Measurements from ENCODE around the gene USHBP1.

The USHBP1 gene

DNA sequence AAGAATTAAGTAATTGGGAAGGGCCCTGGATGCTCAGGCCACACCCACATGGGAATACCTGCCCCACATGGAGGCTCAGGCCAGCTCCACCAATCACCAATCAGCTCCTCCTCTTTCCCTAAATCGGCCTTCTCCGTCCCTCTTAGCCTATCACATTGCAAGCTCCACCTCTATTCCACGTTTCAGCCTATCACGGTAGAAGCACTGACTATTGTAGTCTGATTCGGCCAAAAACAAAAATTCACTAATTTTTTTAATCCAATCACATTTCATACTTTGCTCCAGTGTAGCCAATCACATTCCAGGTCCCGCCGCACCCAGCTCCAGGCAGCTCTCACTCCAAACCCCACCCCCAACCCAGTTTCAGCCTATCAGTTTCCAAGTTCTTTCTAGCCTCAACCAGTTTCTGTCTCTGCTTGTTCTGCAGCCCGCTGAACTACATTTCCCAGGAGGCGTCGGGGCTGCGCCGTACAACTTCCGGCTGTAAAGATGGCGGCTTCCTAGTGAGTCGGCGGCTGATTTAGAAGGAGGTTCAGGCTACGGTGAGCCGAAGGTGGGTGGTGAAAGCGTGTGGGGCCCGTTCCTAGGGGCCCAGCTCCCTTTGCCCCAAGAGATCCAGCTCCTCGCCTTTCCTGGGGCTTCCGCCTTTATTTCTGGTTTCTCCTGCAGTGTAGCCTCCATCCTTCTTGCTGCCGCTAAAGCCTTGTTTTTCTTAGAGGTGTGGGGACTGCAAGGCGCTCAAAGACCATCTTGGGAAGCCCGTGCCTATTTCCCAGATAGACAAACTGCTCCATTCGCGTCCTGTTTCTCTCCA, 2.6 kb upstream of the USHBP1 start, which contains the start of gene BABAM1:
Gene BABAM1 (plus strand): TSS at position 469 of the 814 bp plus-strand sequence. CDS start 1,364 bp downstream, outside the sequence.
- H3K27me3 ChIP-seq (ENCODE audit: insufficient read depth, low read length) = no peaks in the 10 kb centered on the region
- peak within 1 kb of the TSS; percentile 96 for H3K27ac ChIP-seq (ENCODE audit: low read depth, low read length)
- H4K8ac ChIP-seq (ENCODE audit: low read depth, low read length) = peak within 1 kb of the TSS; percentile 96
- H3K4me2 ChIP-seq (ENCODE audit: low read length) = peak within 1 kb of the TSS; percentile 81
- peak within 1 kb of the TSS; percentile 96 for H2BK5ac ChIP-seq (ENCODE audit: low read depth, low read length, poor library complexity)
- peak within 1 kb of the TSS; percentile 92 for H3K4me3 ChIP-seq (ENCODE audit: low read depth, low read length)
- peak within 1 kb of the TSS; percentile 86 for H2AFZ ChIP-seq (ENCODE audit: insufficient read depth, low read length, poor library complexity)
- no peak within 1 kb of the TSS for H3K23ac ChIP-seq (ENCODE audit: low read length)
- peaks cover 7% of the 10 kb centered on the region for H3K79me2 ChIP-seq (ENCODE audit: control insufficient read depth, insufficient read depth, low read length, poor library complexity)
- peak within 1 kb of the TSS; percentile 97 for H2BK120ac ChIP-seq (ENCODE audit: insufficient read depth, low read length, poor library complexity)
- peak within 1 kb of the TSS; percentile 95 for H4K12ac ChIP-seq (ENCODE audit: low read depth, low read length)
- peak within 1 kb of the TSS; percentile 92 for H3K14ac ChIP-seq (ENCODE audit: low read length)
- peaks cover 18% of the 10 kb centered on the region in 2 experiments for H3K4me1 ChIP-seq (ENCODE audit: control insufficient read depth in 1 of 2, insufficient read depth in 2 of 2, low read length in 2 of 2)
- peak within 1 kb of the TSS; percentile 89 for H2BK12ac ChIP-seq (ENCODE audit: low read length)
- peaks cover 32% of the 10 kb centered on the region for H3K79me1 ChIP-seq (ENCODE audit: low read length)
- WGBS (ENCODE audit: extremely low coverage, insufficient coverage, insufficient read length) = no CpG with 5 or more reads among the region's 27 CpGs
- peaks cover 20 to 24% of the 10 kb centered on the region in 2 experiments for H3K36me3 ChIP-seq (ENCODE audit: control insufficient read depth in 1 of 2, insufficient read depth in 2 of 2, low read length in 2 of 2)
- DNase-seq = peak; percentile 98
- peak within 1 kb of the TSS; percentile 97 for H3K18ac ChIP-seq (ENCODE audit: low read length)
- H4K91ac ChIP-seq (ENCODE audit: low read depth, low read length) = peak within 1 kb of the TSS; percentile 90
- H3K9me3 ChIP-seq (ENCODE audit: insufficient read depth, low read depth, low read length) = peaks cover 2% of the 10 kb centered on the region
- H2AK5ac ChIP-seq (ENCODE audit: low read length) = peak within 1 kb of the TSS; percentile 83
- H3K9ac ChIP-seq (ENCODE audit: low read length) = peak within 1 kb of the TSS; percentile 95
- peak within 1 kb of the TSS; percentile 94 for H3K4ac ChIP-seq (ENCODE audit: low read depth, low read length)

DNA sequence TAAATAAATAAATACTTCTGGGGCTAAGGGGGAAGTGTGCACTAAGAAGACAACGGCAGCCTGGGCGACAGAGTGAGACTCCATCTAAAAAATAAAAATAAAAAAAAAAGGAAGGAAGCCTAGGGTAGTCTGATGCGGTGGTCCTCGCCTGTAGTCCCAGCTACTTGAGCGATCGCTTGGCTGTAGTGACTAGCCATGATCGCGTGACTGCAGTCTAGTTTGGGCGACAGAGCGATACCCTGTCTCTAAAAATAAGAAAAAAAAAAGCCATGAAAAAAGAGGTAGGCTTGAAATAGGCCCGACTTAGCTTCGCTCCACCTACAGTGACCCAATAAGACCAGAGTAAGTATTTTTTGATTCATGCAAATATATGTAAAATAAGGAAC, 2.0 kb upstream of the USHBP1 start:
- peaks cover 7% of the 10 kb centered on the region for H3K79me2 ChIP-seq (ENCODE audit: control insufficient read depth, insufficient read depth, low read length, poor library complexity)
- no CpG with 5 or more reads among the region's 12 CpGs for WGBS (ENCODE audit: extremely low coverage, insufficient coverage, insufficient read length)
- peak overlapping the region; percentile 96 for H2BK5ac ChIP-seq (ENCODE audit: low read depth, low read length, poor library complexity)
- peak overlapping the region; percentile 89 for H2BK12ac ChIP-seq (ENCODE audit: low read length)
- H3K36me3 ChIP-seq (ENCODE audit: control insufficient read depth in 1 of 2, insufficient read depth in 2 of 2, low read length in 2 of 2) = peaks cover 15 to 19% of the 10 kb centered on the region in 2 experiments
- peak overlapping the region; percentile 68 for H3K14ac ChIP-seq (ENCODE audit: low read length)
- H2AK5ac ChIP-seq (ENCODE audit: low read length) = peak overlapping the region; percentile 79
- H4K12ac ChIP-seq (ENCODE audit: low read depth, low read length) = peak overlapping the region; percentile 44
- peaks cover 18% of the 10 kb centered on the region in 2 experiments for H3K4me1 ChIP-seq (ENCODE audit: control insufficient read depth in 1 of 2, insufficient read depth in 2 of 2, low read length in 2 of 2)
- H3K79me1 ChIP-seq (ENCODE audit: low read length) = peaks cover 32% of the 10 kb centered on the region
- H2BK120ac ChIP-seq (ENCODE audit: insufficient read depth, low read length, poor library complexity) = peak overlapping the region; percentile 97
- H3K4ac ChIP-seq (ENCODE audit: low read depth, low read length) = peak overlapping the region; percentile 78
- no peak overlapping the region for H3K23ac ChIP-seq (ENCODE audit: low read length)
- no peak for DNase-seq
- no peak overlapping the region for H3K4me3 ChIP-seq (ENCODE audit: low read depth, low read length)
- peak overlapping the region; percentile 90 for H4K91ac ChIP-seq (ENCODE audit: low read depth, low read length)
- H3K9ac ChIP-seq (ENCODE audit: low read length) = no peak overlapping the region
- peak overlapping the region; percentile 35 for H2AFZ ChIP-seq (ENCODE audit: insufficient read depth, low read length, poor library complexity)
- H4K8ac ChIP-seq (ENCODE audit: low read depth, low read length) = peak overlapping the region; percentile 83
- peak overlapping the region; percentile 96 for H3K27ac ChIP-seq (ENCODE audit: low read depth, low read length)
- H3K9me3 ChIP-seq (ENCODE audit: insufficient read depth, low read depth, low read length) = peaks cover 2% of the 10 kb centered on the region
- H3K27me3 ChIP-seq (ENCODE audit: insufficient read depth, low read length) = no peaks in the 10 kb centered on the region
- H3K4me2 ChIP-seq (ENCODE audit: low read length) = peak overlapping the region; percentile 25
- H3K18ac ChIP-seq (ENCODE audit: low read length) = no peak overlapping the region

DNA sequence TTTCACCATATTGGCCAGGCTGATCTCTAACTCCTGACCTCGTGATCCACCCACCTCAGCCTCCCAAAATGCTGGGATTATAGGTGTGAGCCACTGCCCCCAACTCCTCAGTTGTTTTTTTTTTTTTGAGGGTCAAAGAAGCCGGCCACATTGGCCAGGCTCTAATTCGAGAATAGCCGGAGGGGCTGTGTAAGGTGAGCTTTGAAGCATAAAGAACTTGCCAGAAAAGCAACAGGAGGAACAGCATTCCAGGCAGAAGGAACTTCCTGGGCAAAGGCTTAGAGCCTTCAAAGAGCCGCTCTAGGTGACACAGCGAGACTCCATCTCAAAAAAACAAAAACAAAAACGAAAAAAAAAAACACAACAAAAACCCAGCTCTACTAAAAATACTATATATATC, 1.5 kb upstream of the USHBP1 start:
- peak overlapping the region; percentile 96 for H3K27ac ChIP-seq (ENCODE audit: low read depth, low read length)
- H4K8ac ChIP-seq (ENCODE audit: low read depth, low read length) = no peak overlapping the region
- no peak overlapping the region for H3K23ac ChIP-seq (ENCODE audit: low read length)
- no peak overlapping the region for H3K18ac ChIP-seq (ENCODE audit: low read length)
- H3K4me2 ChIP-seq (ENCODE audit: low read length) = no peak overlapping the region
- H3K79me1 ChIP-seq (ENCODE audit: low read length) = peaks cover 32% of the 10 kb centered on the region
- H4K91ac ChIP-seq (ENCODE audit: low read depth, low read length) = peak overlapping the region; percentile 90
- H3K27me3 ChIP-seq (ENCODE audit: insufficient read depth, low read length) = no peaks in the 10 kb centered on the region
- no peak overlapping the region for H3K4me3 ChIP-seq (ENCODE audit: low read depth, low read length)
- H2AFZ ChIP-seq (ENCODE audit: insufficient read depth, low read length, poor library complexity) = no peak overlapping the region
- peaks cover 9 to 14% of the 10 kb centered on the region in 2 experiments for H3K36me3 ChIP-seq (ENCODE audit: control insufficient read depth in 1 of 2, insufficient read depth in 2 of 2, low read length in 2 of 2)
- H2AK5ac ChIP-seq (ENCODE audit: low read length) = no peak overlapping the region
- H4K12ac ChIP-seq (ENCODE audit: low read depth, low read length) = no peak overlapping the region
- H3K9me3 ChIP-seq (ENCODE audit: insufficient read depth, low read depth, low read length) = peaks cover 2% of the 10 kb centered on the region
- DNase-seq = peak; percentile 88 to 95
- no CpG with 5 or more reads among the region's 7 CpGs for WGBS (ENCODE audit: extremely low coverage, insufficient coverage, insufficient read length)
- no peak overlapping the region for H3K9ac ChIP-seq (ENCODE audit: low read length)
- no peak overlapping the region for H2BK12ac ChIP-seq (ENCODE audit: low read length)
- peaks cover 18% of the 10 kb centered on the region in 2 experiments for H3K4me1 ChIP-seq (ENCODE audit: control insufficient read depth in 1 of 2, insufficient read depth in 2 of 2, low read length in 2 of 2)
- H3K14ac ChIP-seq (ENCODE audit: low read length) = no peak overlapping the region
- H2BK120ac ChIP-seq (ENCODE audit: insufficient read depth, low read length, poor library complexity) = no peak overlapping the region
- peak overlapping the region; percentile 96 for H2BK5ac ChIP-seq (ENCODE audit: low read depth, low read length, poor library complexity)
- peaks cover 7% of the 10 kb centered on the region for H3K79me2 ChIP-seq (ENCODE audit: control insufficient read depth, insufficient read depth, low read length, poor library complexity)
- no peak overlapping the region for H3K4ac ChIP-seq (ENCODE audit: low read depth, low read length)

DNA sequence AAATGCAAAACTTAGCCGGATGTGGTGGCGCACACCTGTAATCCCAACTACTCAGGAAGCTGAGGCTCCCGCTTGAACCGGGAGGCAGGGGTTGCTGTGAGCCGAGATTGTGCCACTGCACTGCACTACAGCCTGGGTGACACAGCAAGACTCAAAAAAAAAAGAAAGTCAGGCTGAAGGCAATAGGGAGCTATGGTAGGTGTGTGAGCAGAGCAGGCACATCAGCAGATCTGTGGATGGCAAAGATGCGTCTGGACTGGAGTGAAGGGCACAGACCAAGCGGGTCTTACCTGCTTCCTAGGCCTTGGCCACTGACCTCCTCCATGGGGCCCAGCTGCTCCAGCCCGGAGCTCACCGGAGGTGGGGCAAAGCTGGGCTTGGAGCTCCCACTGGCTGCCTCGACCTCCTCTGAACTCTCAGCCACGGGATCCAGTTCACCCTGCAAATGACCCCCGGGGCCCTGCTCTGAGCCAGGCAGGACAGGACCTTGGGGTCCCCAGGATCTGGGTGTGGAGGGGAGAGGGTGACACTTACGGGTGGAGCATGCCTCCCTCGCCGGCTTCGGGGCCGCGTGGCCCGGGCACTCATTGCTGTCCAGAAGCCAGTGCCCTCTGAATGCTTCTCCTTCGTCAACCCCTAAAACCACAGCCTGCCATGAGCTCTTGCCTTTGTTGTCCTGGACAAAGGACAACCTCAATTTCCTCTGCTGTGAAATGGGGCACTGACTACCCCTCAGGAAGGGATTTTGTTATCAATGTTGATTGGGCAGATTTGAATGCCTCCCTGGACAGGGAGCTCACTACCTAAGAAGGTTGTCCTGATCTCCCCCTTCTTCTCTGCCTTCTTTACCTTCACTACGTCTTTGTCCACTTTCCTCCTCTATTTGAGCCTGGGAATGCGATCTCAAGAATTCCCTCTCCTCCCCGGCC, 569 bp downstream of the USHBP1 start:
- Histone ChIP-seq H2BK5ac (ENCODE audit: low read depth, low read length, poor library complexity) (peak overlapping the region; percentile 26), H4K91ac (ENCODE audit: low read depth, low read length) (peak overlapping the region; percentile 37), H3K18ac (ENCODE audit: low read length) (peak overlapping the region; percentile 2), H3K79me1 (ENCODE audit: low read length) (peaks cover 32% of the 10 kb centered on the region), H2AK5ac (ENCODE audit: low read length) (peak overlapping the region; percentile 70), H3K14ac (ENCODE audit: low read length) (peak overlapping the region; percentile 36), H4K12ac (ENCODE audit: low read depth, low read length) (peak overlapping the region; percentile 8), H3K4me3 (ENCODE audit: low read depth, low read length) (no peak overlapping the region), H3K4ac (ENCODE audit: low read depth, low read length) (peak overlapping the region; percentile 19), H2AFZ (ENCODE audit: insufficient read depth, low read length, poor library complexity) (no peak overlapping the region), H2BK120ac (ENCODE audit: insufficient read depth, low read length, poor library complexity) (peak overlapping the region; percentile 27), H3K79me2 (ENCODE audit: control insufficient read depth, insufficient read depth, low read length, poor library complexity) (peaks cover 7% of the 10 kb centered on the region), H3K9ac (ENCODE audit: low read length) (no peak overlapping the region), H4K8ac (ENCODE audit: low read depth, low read length) (peak overlapping the region; percentile 20), H3K4me2 (ENCODE audit: low read length) (no peak overlapping the region), H3K27me3 (ENCODE audit: insufficient read depth, low read length) (no peaks in the 10 kb centered on the region), H3K36me3 (ENCODE audit: control insufficient read depth in 1 of 2, insufficient read depth in 2 of 2, low read length in 2 of 2) (peaks cover 5 to 13% of the 10 kb centered on the region in 2 experiments), H3K4me1 (ENCODE audit: control insufficient read depth in 1 of 2, insufficient read depth in 2 of 2, low read length in 2 of 2) (peaks cover 18% of the 10 kb centered on the region in 2 experiments), H3K27ac (ENCODE audit: low read depth, low read length) (no peak overlapping the region), H3K23ac (ENCODE audit: low read length) (no peak overlapping the region), H2BK12ac (ENCODE audit: low read length) (peak overlapping the region; percentile 83), H3K9me3 (ENCODE audit: insufficient read depth, low read depth, low read length) (peaks cover 9% of the 10 kb centered on the region)
- no peak for DNase-seq
- WGBS (ENCODE audit: extremely low coverage, insufficient coverage, insufficient read length) = no CpG with 5 or more reads among the region's 23 CpGs
